GM19463 (cell line): Measurements from ENCODE around the gene GRIN2D.

Source experiments
- ATAC-seq: cut with Tn5 transposase; IDR thresholded peaks from one replicate; pipeline ENCODE4 v1.9.1; 2021; ENCODE audit warnings: mild to moderate bottlenecking, moderate library complexity; ENCODE audit not compliant: unreplicated experiment

GRIN2D gene

GRCh38 chr19:48393559-48394330 is at the start of gene GRIN2D:
GRIN2D (plus strand) TSS chr19:48393668; CDS start chr19:48398393, 4,725 bp downstream.
- ATAC-seq, result no peak

- ATAC-seq, result no peak
These were observed 48.6 kb upstream of the GRIN2D start for GRCh38 chr19:48344892-48345291.

- ATAC-seq, result no peak
These were observed 47.3 kb upstream of the GRIN2D start for GRCh38 chr19:48346191-48346590.

GRCh38 chr19:48348045-48348444 is 45.4 kb upstream of the GRIN2D start:
- ATAC-seq, result no peak

GRCh38 chr19:48348737-48349136 is 44.7 kb upstream of the GRIN2D start:
- no peak for ATAC-seq

- ATAC-seq, result no peak
These were observed 42.6 kb upstream of the GRIN2D start for GRCh38 chr19:48350856-48351255.

GRCh38 chr19:48351341-48351752 is 42.1 kb upstream of the GRIN2D start:
- ATAC-seq, result no peak

- ATAC-seq, result no peak
These were observed 39.8 kb upstream of the GRIN2D start for GRCh38 chr19:48353677-48354076.

GRCh38 chr19:48354332-48354992 is 39.0 kb upstream of the GRIN2D start:
- no peak for ATAC-seq

- no peak for ATAC-seq
These were observed 38.0 kb upstream of the GRIN2D start for GRCh38 chr19:48355365-48355954.

GRCh38 chr19:48359123-48359522 is 34.3 kb upstream of the GRIN2D start:
- no peak for ATAC-seq

GRCh38 chr19:48361912-48362311 is 31.6 kb upstream of the GRIN2D start:
- no peak for ATAC-seq

GRCh38 chr19:48362716-48363499 is 30.6 kb upstream of the GRIN2D start:
- ATAC-seq, result peak; percentile 59

GRCh38 chr19:48363500-48363809 is 30.0 kb upstream of the GRIN2D start:
- ATAC-seq, result no peak

GRCh38 chr19:48363810-48364597 is 29.5 kb upstream of the GRIN2D start, which contains the start of the genes SYNGR4 and TMEM143:
SYNGR4 (plus strand) TSS chr19:48364367; CDS start chr19:48365843, 1,476 bp downstream.
TMEM143 (minus strand) TSS chr19:48363940; CDS start chr19:48363920, 20 bp downstream.
- ATAC-seq, result peak; percentile 82

- no peak for ATAC-seq
These were observed 28.7 kb upstream of the GRIN2D start for GRCh38 chr19:48364598-48365348.

GRCh38 chr19:48365602-48366001 is 27.9 kb upstream of the GRIN2D start:
- no peak for ATAC-seq

GRCh38 chr19:48367855-48368254 is 25.6 kb upstream of the GRIN2D start:
- no peak for ATAC-seq

GRCh38 chr19:48368936-48369335 is 24.5 kb upstream of the GRIN2D start:
- ATAC-seq, result no peak

- no peak for ATAC-seq
These were observed 22.5 kb upstream of the GRIN2D start for GRCh38 chr19:48370955-48371354.
